ENCODE data around the gene IGSF8.

The IGSF8 gene

GRCh38 chr1:160097151-160097910 lies 1.1 kb downstream of the IGSF8 start:
- no peaks in the 10 kb centered on the region for H3K9me3 ChIP-seq (ENCODE audit: insufficient read depth, low read length)
- peak overlapping the region; percentile 88 for H3K4me2 ChIP-seq (ENCODE audit: low read length)
- H3K36me3 ChIP-seq (replicated peaks; ENCODE audit: low read depth, low read length) = no peaks in the 10 kb centered on the region
- H3K9ac ChIP-seq (ENCODE audit: low read length) = peak overlapping the region; percentile 75
- TF ChIP-seq CTCF (IDR thresholded peaks at IDR 0.05; ENCODE audit: low read depth, low read length) (no peak), EZH2phosphoT487 (IDR thresholded peaks at IDR 0.05; ENCODE audit: low read depth) (no peak)
- peaks cover 9% of the 10 kb centered on the region; the same call in 1 of the 2 replicates for H3K79me2 ChIP-seq (ENCODE audit: low read length)
- no peak overlapping the region for H3K27ac ChIP-seq (ENCODE audit: low read length)
- H3K4me1 ChIP-seq (ENCODE audit: low read length) = peaks cover 32% of the 10 kb centered on the region
- no peak overlapping the region for H2AFZ ChIP-seq (ENCODE audit: low read depth, low read length)
- H3K4me3 ChIP-seq (ENCODE audit: low read length) = peak overlapping the region; percentile 91
- no peaks in the 10 kb centered on the region for H4K20me1 ChIP-seq (ENCODE audit: insufficient read depth, low read length)
- H3K27me3 ChIP-seq (ENCODE audit: low read depth, low read length) = no peaks in the 10 kb centered on the region

GRCh38 chr1:160096274-160097116 lies 1.9 kb downstream of the IGSF8 start:
- Histone ChIP-seq H3K36me3 (replicated peaks; ENCODE audit: low read depth, low read length) (no peaks in the 10 kb centered on the region), H3K4me1 (ENCODE audit: low read length) (peaks cover 26% of the 10 kb centered on the region), H3K9me3 (ENCODE audit: insufficient read depth, low read length) (no peaks in the 10 kb centered on the region), H3K4me2 (ENCODE audit: low read length) (0 out of 2 replicates have a peak overlapping the region, but pooled peaks have one; percentile 88), H3K4me3 (ENCODE audit: low read length) (no peak overlapping the region), H3K27me3 (ENCODE audit: low read depth, low read length) (no peaks in the 10 kb centered on the region), H3K79me2 (ENCODE audit: low read length) (peaks cover 9% of the 10 kb centered on the region; the same call in 1 of the 2 replicates), H3K27ac (ENCODE audit: low read length) (no peak overlapping the region), H2AFZ (ENCODE audit: low read depth, low read length) (no peak overlapping the region), H3K9ac (ENCODE audit: low read length) (no peak overlapping the region), H4K20me1 (ENCODE audit: insufficient read depth, low read length) (no peaks in the 10 kb centered on the region)
- TF ChIP-seq CTCF (IDR thresholded peaks at IDR 0.05; ENCODE audit: low read depth, low read length) (no peak), EZH2phosphoT487 (IDR thresholded peaks at IDR 0.05; ENCODE audit: low read depth) (no peak)

- H4K20me1 ChIP-seq (ENCODE audit: insufficient read depth, low read length) = no peaks in the 10 kb centered on the region
- H3K4me1 ChIP-seq (ENCODE audit: low read length) = peaks cover 17% of the 10 kb centered on the region
- H3K27ac ChIP-seq (ENCODE audit: low read length) = no peak overlapping the region
- H3K79me2 ChIP-seq (ENCODE audit: low read length) = peaks cover 9% of the 10 kb centered on the region; the same call in 1 of the 2 replicates
- no peaks in the 10 kb centered on the region for H3K9me3 ChIP-seq (ENCODE audit: insufficient read depth, low read length)
- H3K27me3 ChIP-seq (ENCODE audit: low read depth, low read length) = no peaks in the 10 kb centered on the region
- no peak overlapping the region for H2AFZ ChIP-seq (ENCODE audit: low read depth, low read length)
- TF ChIP-seq CTCF (IDR thresholded peaks at IDR 0.05; ENCODE audit: low read depth, low read length) = no peak
- TF ChIP-seq EZH2phosphoT487 (IDR thresholded peaks at IDR 0.05; ENCODE audit: low read depth) = no peak
- H3K4me2 ChIP-seq (ENCODE audit: low read length) = no peak overlapping the region
- no peak overlapping the region for H3K4me3 ChIP-seq (ENCODE audit: low read length)
- H3K36me3 ChIP-seq (replicated peaks; ENCODE audit: low read depth, low read length) = no peaks in the 10 kb centered on the region
- no peak overlapping the region for H3K9ac ChIP-seq (ENCODE audit: low read length)
These were observed 2.9 kb downstream of the IGSF8 start for GRCh38 chr1:160095382-160096105.
